Endothelial cell of umbilical vein (primary cell): ENCODE results near the gene GALR3.

ENCODE experiments used
- FOS ChIP-seq: IDR thresholded peaks from 2 replicates; pipeline ENCODE4 v1.6.1; 2011; ENCODE audit warnings: mild to moderate bottlenecking, low read length, moderate library complexity, borderline replicate concordance; ENCODE audit not compliant: insufficient read depth
- MYC ChIP-seq: IDR thresholded peaks from one replicate; pipeline ENCODE4 v1.6.1; 2011; ENCODE audit warnings: mild to moderate bottlenecking, low read depth, low read length
- POLR2A ChIP-seq: IDR thresholded peaks from 2 replicates; pipeline ENCODE4 v1.6.1; 2012; ENCODE audit warnings: low read depth, mild to moderate bottlenecking, control low read depth, low read length
- POLR2AphosphoS5 ChIP-seq: IDR thresholded peaks from 2 replicates; pipeline ENCODE4 v1.6.1; 2012; ENCODE audit warnings: low read depth, mild to moderate bottlenecking, control low read depth, low read length, moderate library complexity; ENCODE audit not compliant: insufficient read depth
- TF ChIP-seq, protein P1 (sequence below), 2 donors: IDR thresholded peaks; 1 replicate in 1 of 2; 2 replicates in 1 of 2; pipeline ENCODE4 v1.5.1; 2011; ENCODE audit warnings: low read length in 2 of 2, mild to moderate bottlenecking in 2 of 2, moderate library complexity in 2 of 2, control low read depth in 1 of 2, inconsistent platforms in 1 of 2, low read depth in 1 of 2; ENCODE audit not compliant: insufficient read depth in 1 of 2; ENCODE audit errors: extremely low read depth in 1 of 2

GRCh38 chr22:37777122-37777687 is 46.0 kb upstream of the GALR3 start:
- TF ChIP-seq, protein P1, sequence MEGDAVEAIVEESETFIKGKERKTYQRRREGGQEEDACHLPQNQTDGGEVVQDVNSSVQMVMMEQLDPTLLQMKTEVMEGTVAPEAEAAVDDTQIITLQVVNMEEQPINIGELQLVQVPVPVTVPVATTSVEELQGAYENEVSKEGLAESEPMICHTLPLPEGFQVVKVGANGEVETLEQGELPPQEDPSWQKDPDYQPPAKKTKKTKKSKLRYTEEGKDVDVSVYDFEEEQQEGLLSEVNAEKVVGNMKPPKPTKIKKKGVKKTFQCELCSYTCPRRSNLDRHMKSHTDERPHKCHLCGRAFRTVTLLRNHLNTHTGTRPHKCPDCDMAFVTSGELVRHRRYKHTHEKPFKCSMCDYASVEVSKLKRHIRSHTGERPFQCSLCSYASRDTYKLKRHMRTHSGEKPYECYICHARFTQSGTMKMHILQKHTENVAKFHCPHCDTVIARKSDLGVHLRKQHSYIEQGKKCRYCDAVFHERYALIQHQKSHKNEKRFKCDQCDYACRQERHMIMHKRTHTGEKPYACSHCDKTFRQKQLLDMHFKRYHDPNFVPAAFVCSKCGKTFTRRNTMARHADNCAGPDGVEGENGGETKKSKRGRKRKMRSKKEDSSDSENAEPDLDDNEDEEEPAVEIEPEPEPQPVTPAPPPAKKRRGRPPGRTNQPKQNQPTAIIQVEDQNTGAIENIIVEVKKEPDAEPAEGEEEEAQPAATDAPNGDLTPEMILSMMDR (IDR thresholded peaks at IDR 0.05; ENCODE audit: extremely low read depth in 1 of 2, insufficient read depth in 1 of 2, low read depth in 1 of 2, low read length in 2 of 2): no peak
- TF ChIP-seq POLR2A (peak; percentile 52), FOS (no peak), POLR2AphosphoS5 (peak; percentile 48), MYC (no peak)
